Measurements from ENCODE around the gene MUC5AC.

The MUC5AC gene

DNA sequence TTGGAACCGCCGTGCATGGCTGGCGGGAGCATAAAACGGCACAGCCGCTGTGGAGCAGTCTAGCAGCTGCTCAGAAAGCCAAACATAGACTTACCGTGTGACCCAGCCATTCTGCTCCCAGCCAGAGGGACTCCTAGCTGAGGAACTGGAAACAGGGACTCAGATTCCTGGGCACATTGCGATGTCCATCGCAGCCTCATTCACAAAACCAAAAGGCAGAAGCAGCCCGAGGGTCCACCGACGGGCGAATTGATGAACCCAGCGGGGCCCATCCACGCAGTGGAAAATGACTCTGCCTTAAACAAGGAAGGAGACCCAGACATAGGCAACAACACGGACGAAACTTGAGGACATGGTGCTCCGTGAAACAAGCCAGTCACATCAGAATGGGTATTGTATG is 59.4 kb downstream of the MUC5AC start:
- no peak for DNase-seq

DNA sequence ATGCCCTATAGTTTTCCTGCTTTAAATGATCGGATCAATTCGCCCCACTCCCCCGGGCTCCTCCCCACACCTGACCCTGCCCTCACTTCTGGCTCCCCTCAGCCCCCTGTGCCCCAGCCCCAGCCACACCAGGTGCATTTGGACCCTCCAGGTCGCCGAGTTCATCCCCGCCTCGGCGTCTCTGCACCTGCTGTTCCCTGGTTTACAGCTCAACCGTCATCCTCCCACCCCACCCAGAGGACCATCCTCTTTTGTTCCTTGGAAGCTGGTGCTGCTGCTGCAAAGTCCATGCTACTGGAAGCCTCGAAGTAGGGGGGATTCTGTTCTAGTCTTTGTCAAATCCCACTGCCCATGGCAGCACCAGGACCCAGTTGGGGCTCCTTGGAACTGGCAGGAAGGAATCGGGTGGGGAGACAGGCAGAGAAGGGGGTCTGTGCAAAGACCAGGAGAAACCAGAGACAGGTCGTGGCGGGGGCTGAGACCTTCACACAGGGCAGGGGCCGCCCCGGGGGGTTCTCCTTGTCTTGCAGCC is 60.6 kb downstream of the MUC5AC start:
- no peak for DNase-seq

DNA sequence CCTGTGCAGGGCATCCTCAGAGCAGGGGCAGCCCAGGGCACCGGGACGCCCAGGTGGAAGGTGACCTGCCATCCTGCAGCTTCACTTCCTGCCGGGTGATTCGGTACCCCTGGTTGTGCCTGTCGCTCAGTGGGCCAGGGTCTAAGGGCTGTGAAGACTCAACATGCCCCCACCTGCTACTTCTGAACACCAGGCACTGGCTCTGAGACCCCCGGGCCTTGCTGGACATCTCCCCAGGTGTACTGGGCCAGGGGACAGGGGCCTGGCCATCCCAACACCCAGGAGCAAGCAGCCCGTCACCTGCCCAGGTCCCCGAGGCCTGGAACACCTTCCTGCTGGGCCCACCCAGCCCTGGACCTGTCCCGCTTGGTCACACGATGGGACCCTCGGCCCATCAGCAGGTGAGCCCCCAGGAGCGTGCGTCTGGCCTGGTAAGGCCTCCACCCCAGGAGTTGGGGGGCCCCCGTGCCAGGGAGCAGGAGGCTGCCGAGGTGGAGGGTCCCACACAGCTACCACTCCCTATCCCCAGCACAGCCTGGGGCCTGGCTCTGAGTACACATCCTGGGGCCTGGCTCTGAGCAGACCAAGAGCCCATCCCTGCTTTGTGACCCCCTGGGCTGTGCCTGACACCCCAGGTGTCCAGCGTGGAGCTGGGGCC is 61.2 kb downstream of the MUC5AC start:
- DNase-seq = no peak

DNA sequence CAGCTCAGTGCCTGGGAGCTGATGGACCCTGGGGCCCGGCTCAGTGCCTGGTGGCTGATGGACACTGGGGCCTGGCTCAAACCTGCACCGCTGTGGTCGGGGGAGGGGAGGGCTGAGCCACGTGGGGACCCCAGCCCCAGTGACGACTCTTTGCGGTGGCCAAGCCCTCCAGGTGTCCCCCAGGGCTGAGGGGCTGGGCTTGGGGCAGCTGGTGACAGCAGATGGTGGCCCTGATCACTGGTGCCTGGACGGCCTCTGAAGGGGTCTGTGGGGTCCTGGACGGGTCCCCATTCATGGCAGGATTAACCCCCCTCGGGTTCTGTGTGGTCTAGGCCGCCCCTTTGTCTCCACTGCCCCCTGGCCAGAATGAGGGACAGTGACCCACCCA is 61.7 kb downstream of the MUC5AC start:
- no peak for DNase-seq

DNA sequence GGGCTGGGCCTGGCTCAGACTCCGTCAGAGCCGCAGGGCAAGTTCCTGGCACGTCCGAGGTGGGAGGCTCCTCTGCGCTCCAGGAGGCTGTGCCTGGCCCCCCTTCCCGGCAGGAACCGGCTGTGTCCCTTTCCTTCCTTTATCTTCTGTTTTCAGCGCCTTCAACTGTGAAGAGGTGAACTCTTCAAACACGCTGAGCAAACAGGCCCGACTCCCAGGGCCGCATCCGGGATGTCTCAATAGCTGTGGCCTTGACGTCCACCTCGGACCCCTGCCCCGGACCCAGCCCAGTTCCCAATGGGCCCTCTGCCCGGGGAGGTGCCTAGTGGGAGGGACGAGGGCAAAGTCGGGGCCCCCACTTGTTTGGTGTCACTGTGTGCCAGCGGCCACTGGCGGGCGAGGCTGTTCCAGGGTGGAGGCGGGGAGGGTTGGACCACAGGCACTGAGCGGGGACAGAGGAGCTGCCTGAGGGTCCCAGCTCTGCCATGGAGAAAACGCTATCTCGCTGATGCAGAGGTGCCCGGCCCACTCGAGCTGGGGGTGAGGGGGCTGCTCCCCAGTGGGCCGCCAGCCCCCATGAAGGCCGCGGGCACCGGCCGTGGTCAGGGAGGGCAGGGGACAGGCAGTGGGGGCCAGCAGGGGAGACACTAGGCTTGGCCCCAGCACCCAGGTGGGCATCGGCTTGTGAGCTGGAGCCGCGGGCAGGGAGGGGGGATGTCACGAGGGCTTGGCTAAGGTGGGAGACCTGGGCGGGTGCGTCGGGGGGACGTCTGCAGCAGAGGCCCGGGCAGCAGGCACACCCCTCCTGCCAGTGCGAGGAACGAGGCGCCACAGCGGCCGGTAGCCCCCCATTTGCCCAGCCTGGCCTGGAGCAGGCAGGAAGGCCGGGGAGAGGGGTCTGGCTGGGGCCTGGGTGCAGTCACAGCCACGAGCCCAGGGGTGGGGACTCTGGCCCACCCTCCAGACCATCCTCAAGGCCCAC is 62.4 kb downstream of the MUC5AC start:
- no peak for DNase-seq

DNA sequence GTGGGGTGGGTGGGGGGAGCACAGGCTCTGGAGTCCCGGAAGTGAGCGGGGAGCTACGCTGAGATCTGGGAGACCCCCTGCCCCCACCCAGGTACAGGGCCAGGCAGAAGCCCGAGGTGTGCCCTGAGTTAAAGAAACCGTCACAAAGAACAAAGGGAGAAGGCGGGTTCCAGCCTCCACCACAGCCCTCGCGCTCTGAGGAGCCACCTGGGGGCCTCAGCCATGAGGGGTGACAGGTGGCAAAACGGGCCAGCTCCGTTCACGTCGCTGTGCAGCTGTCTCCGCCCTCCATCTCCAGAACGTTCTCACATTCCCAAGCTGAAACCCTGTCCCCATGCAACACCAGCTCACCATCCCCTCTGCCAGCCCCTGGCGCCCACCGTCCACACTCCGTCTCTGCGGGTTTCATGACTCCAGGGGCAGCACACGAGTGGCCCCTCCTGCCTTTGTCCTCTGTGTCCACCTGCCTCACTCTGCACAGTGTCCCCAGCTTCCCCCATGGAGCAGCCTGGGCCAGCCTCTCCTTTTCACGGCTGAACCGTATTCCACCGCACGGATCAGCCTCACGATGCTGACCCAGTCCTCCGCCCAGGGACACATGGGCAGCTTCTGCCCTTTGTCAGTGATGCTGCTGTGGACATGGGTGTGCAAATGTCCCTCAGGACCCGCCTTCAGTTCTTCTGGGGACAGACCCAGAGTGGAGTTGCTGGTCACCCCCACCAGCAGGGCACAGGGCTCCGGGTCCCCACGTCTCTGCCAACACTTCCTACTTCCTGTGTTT is 63.4 kb downstream of the MUC5AC start:
- DNase-seq = no peak

DNA sequence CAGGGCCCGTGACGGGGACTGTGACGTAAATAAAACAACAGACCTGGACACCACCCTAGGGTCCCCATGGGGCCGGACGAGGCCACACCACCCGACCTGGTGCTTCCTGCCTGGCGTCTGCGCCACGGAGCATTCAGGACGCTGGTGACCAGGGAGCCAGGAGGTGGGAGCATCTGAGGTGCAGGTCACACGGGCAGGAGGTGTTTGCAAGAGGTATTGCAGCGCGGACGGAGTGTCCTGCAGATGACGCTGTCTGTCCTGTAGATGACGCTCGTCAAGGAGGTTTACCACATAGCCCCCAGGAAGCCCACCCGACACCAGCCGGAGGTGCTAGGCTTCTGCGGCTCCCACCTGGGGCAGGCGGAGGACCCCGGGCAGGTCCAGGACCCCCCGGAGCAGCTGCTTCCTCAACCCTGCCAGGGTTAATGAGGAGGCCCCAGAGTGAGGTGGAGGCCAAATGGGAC is 64.1 kb downstream of the MUC5AC start:
- no peak for DNase-seq

DNA sequence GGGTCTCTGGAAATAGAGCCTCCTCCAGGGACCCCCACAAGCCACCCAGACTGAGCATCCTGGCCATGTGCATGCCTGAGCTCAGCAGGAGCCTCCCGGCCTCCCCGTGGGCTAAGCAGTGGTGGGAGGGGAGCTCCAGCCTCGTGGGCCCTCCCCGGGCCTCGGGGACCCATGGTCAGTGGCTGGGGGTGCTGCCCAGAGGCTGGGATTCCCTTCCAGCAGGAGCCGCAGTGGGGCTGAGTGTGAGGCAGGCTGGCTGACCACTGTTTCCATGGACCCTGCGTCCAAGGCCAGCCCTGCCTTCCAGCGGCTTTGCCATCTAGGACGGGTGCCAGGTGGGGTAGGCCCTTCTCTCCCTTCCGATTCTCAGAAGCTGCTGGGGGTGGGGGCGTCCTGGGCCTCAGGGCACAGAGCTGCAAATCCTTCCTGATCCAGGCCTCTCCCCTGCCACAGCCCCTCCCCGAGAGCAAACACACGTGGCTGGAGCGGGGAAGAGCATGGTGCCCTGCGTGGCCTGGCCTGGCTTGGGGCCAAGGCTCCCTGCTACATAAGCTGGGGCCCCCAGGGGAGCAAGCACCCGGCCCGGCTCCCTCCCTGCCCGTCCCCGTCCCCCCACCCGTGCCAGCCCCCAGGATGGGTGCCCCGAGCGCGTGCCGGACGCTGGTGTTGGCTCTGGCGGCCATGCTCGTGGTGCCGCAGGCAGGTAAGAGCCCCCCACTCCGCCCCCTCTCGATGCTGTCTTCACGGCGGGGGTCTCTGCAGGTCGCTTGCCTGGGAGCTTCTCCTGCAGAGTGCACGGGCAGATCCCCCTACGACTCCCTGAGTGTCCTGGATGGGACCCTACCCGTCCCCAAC is 65.0 kb downstream of the MUC5AC start, which contains the start of gene MUC5B:
Gene MUC5B, plus strand, starts transcription at position 576 of the 855 bp plus-strand sequence. Its CDS starts 58 bp downstream, at position 634.
- DNase-seq = no peak

DNA sequence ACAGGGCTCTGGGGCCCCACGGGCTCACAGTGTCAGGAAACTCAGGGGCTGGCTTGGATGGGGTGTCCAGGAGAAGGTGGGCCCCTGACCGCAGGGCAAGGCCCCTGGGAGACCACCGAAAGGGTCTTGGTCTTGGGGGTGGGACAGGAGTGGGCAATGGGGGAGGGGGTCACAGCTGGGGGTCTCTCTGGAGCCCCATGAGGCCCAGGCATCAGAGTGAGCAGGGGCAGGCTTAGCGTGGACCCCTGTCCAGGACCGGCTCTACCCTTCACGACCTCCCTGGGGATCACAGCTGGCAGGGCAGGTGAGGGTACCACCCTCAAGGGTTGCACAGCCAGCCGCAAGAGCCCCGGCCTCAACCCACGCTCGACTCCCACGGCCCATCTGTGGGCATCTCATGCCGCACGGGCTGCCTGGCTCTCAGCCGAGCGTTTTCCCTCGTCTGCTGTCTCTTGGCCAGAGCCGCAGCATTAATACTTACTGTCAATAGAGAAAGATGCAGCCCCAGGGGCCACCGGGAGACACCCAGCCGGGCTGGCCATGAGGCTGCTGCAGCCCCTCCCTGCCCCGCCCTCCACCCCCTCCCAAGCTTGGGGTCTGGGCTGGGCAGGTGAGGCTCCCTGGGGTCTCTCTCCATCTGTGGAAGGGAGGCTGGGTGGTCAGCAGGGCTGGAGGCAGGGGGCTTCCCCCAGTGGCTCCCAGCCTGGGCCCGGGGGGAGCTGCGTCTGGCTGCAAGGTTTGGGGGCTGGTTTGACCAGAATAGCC is 65.8 kb downstream of the MUC5AC start:
- no peak for DNase-seq

DNA sequence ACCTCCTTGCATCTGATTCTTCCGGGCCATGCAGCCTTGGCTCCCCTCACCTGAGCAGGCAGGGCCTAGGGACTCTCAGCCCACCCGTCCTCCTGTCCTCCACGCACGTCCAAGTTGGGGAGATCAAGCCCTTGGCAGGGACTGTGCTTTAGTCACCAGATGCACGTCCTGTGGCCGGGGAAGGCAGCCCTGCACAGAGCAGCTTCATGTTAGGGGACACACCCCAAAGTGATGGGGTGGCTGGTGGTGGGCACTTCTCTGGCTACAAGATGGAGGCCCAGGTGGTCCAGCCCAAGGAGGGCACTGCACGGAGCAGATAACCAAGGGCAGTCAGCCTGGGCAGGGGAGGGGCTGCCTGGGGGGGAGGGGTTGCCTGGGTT is 66.3 kb downstream of the MUC5AC start:
- DNase-seq = no peak

DNA sequence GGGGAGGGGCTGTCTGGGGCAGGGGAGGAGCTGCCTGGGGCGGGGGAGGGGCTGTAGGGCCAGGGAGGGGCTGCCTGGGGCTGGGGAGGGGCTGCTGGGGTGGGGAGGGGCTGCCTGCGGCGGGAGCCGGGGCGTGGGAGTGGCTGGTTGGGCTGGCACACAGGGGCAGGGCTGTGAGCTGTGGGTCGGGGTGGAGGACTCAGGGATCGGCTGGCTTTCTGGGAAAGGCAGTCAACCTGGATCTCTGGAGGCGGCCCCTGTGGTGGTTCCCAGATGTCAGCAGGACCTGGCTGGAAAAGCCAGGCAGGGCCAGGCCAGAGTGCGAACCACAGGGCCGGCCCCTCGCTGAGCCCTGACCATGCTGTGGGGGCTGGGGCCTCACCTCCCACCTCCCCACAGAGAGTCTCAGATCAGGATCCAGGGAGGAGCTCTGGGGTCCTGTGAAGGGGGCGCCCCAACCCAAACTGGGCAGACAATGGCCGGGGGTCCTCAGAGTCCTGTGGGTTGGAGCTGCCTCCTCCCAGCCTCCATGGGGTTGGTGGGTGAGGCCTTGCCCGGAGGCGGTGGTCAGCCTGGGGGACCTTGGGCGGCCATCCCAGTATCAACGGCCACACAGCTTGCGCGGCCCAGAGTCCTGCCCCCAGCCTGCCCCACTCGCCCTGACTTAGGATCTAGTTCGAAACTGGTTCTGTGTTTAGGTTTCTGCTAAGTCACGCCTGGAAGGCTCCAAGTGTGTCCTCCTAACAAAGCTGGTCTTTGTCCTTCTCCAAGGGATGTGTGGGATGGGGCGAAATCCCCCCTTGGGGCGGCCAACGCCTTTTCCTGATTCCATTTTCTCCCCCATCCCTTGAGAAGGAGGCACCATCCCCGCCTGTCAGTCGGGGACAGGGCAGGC is 67.0 kb downstream of the MUC5AC start:
- no peak for DNase-seq

DNA sequence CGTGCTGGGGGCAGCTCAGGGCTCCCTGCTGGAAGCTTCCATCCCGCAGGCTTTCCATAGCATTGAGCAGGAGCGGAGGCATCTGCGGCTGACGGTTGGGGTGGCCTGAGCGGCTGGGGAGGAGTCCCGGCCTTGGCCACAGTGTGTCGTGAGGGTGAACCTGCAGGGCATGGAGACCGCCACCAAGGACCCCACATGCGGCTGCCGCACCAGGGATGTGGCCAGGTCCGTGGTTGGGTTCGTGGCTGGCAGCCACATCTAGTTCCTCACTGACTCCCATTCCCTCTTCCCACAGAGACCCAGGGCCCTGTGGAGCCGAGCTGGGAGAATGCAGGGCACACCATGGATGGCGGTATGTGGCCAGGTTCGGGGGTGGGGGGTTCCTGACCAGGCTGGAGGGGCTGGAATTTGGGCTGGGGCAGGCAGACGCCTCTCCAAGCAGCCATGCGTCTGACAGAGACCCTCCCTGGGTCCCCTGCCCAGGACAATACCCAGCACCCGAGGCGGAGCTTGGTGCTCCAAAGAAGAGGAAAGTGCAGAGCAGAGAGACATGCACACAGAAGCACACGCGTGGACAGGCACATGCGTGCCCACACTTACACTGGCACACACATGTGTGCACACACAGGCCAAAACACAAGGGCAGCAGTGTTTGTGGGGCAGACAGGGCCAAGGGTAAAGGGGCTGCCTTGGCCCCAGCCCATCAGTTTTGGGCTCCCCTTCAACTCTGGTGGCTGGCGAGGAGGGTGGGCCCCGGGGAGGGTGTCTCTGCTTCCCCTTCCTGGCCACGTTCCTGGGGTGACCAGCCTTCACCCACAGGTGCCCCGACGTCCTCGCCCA is 67.9 kb downstream of the MUC5AC start:
- DNase-seq = no peak

DNA sequence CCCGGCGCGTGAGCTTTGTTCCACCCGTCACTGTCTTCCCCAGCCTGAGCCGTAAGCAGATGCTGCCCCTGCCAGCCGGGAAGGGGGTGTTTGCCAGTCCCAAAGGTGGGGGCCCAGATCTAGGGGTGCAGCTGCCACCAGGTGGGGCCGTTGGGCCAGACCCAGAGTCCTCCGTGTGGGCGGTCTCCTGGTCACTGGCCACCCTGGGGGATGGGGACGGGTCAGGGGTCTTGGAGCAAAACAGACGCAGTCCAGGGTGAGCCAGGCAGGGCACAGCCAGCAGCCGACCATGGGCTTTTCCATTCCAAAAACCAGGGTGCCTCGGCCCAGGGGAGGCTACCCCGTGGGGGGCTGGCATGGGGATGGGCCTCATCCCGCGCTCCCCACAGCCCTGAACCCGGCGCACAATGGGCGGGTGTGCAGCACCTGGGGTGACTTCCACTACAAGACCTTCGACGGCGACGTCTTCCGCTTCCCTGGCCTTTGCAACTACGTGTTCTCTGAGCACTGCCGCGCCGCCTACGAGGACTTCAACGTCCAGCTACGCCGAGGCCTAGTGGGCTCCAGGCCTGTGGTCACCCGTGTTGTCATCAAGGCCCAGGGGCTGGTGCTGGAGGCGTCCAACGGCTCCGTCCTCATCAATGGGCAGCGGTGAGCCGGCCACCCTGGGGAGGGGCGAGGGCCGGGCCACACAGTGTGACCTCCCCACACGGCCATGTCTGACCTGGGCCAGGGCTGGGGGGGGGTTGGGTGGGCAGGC is 68.7 kb downstream of the MUC5AC start:
- DNase-seq = no peak

DNA sequence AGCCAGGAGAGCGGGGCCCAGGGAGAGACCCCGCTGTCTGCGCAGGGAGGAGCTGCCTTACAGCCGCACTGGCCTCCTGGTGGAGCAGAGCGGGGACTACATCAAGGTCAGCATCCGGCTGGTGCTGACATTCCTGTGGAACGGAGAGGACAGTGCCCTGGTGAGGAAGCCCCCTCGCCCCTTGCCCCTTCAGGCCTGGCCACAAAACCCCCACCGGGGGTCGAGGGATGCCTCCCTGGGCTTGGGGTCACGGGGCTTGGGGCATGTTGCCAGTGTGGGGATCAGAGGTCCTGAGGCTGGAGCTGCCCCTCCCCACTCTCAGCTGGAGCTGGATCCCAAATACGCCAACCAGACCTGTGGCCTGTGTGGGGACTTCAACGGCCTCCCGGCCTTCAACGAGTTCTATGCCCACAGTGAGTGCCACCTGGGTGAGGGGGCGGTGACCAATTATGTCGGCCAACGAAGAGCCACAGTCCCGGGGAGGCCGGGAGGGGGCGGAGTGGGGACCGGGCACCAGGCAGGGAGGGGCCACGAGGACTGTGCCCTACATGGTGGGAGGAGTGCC is 69.3 kb downstream of the MUC5AC start:
- no peak for DNase-seq

DNA sequence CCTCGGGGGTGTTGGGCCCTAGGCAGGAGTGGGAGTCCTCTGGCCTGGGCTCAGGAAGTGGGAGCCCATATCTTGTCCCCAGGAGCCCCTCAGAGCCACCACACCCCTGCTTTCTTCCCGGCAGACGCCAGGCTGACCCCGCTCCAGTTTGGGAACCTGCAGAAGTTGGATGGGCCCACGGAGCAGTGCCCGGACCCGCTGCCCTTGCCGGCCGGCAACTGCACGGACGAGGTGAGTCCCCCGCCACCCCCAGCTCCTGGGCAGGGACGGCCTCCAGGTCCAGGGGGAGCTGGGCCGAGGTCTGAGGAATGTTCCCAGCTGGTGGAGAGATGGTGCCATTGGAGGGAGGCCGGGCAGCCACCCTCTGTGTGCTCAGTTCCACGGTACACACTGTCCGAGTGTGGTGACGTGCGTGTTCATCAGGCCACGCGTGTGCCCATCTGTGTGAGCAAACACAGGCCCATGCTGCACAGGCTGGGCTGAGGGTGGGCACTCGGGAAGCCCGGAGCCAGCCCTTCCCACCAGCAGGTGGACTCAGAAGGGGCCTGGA is 69.9 kb downstream of the MUC5AC start:
- no peak for DNase-seq

DNA sequence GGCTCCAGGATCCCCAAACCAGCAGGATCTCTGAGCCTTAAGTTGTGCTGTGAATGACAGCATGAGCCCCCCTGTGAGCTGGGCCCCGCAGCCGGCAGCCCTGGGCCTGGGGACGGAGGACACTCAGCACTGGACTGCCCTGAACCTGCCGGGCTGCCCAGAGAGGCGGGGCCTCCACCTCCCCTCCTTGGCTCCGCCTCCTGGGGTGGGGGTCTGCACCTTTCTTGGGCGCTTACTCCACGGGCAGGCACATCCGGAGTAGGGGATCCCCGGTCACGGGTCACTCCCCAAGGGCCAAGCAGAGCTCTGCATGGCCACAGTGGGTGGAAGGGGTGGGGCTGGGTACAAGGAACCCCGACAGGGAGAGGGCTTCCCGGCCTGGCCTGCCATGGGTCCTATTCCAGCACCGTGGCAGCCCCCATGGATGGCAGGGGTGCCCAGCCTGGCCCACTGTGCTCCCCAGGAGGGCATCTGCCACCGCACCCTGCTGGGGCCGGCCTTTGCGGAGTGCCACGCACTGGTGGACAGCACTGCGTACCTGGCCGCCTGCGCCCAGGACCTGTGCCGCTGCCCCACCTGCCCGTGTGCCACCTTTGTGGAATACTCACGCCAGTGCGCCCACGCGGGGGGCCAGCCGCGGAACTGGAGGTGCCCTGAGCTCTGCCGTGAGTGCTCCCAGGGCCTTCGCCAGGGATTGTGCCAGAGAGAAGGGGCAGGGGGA is 70.5 kb downstream of the MUC5AC start:
- DNase-seq = no peak

DNA sequence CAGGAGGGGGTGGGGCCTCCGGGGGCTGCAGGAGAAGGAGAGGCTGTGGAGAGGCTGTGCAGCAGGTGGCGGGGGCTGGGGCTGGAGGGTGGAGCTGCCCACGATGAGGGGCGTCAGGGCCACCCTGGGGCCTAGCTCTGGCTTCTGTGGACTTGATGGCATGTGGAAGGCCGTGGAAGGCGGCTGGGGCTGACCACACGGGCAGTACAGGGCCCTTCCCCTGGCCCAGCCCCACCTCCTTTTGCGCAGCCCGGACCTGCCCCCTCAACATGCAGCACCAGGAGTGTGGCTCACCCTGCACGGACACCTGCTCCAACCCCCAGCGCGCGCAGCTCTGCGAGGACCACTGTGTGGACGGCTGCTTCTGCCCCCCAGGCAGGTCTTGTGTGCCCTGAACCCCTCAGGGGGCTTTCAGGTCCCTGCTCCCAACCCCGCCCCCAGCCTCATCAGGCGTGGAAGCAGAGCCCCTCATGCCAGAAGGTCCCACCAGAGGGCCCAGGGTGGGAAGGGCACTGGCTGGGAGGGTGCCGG is 71.2 kb downstream of the MUC5AC start:
- no peak for DNase-seq
